HG03575 (cell line): ENCODE data around the gene IGLL1.
"Not testable (repeated sequence)": the region's sequence is repeated elsewhere in the genome, so short reads cannot be mapped to it uniquely, and the experiment has no call there.

Experiments used
- ATAC-seq: cut with Tn5 transposase; IDR thresholded peaks from one replicate; pipeline ENCODE4 v1.9.1; 2021; ENCODE audit not compliant: unreplicated experiment, insufficient number of reproducible peaks, low FRiP score; ENCODE audit errors: extremely low read depth

The IGLL1 gene

DNA sequence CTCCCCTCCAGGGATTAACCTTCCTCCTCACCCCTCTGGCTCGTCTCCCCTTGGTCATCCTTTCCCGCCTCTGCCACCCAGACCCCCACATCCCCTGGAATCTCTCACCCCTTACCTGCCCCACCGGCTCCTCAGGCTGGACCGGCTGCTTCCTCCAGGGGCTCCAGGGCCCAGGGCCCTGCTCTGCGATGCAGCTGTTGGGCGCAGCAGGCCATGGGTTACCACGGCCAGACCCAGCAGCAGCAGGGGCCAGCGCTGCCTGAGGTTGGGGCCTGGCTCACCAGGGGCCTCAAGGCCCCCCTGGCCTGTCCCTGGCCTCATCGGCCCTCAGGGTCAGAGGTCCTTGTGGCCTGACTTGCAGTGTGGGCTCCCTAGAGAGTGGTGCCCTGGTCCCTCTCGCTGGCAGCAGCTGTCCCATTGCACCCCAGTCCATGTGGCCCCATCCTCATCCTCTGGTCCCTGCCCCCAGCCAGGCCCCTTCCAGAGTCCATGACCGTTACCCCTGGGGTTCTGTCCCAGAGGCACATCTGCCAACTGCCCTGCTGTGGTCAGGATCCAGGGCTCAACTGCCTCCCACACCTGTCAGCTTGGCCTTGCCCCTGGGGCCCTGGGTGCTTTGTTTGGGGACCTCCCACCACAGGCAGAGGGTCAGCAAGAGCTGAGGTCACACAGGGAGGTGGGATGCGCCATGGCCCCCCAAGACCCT, at the start of gene IGLL1:
Gene IGLL1 (minus strand): TSS at position 421 of the 706 bp plus-strand sequence. CDS start 100 bp downstream, at position 321.
- ATAC-seq: no peak

DNA sequence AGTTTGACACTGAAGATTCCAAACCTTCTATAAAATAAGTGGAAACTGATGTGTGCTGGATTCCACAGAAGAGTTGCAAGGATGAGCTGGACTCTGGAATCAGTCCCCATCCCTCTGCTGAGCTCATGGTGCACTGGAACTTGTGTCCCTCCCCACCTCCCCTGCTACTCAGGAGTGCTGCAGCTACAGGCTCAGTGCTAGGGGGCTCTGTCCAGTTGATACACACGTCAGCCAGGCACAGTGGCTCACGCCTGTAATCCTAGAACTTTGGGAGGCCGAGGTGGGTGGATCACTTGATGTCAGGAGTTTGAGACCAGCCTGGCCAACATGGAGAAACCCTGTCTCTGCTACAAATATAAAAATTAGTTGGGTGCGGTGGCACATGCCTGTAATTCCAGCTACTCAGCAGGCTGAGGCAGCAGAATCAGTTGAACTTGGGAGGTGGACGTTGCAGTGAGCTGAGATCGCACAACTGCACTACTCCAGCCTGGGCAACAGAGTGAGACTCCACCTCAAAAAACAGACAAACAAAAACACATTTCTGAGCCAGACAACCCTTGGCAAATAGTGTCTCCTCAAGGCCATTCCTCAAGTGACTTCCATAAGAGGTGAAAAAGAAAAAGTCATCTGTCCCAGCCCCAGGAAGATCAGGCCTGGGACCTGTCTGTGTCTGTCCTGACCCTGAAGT, 48.1 kb upstream of the IGLL1 start:
- ATAC-seq: not testable (repeated sequence)

DNA sequence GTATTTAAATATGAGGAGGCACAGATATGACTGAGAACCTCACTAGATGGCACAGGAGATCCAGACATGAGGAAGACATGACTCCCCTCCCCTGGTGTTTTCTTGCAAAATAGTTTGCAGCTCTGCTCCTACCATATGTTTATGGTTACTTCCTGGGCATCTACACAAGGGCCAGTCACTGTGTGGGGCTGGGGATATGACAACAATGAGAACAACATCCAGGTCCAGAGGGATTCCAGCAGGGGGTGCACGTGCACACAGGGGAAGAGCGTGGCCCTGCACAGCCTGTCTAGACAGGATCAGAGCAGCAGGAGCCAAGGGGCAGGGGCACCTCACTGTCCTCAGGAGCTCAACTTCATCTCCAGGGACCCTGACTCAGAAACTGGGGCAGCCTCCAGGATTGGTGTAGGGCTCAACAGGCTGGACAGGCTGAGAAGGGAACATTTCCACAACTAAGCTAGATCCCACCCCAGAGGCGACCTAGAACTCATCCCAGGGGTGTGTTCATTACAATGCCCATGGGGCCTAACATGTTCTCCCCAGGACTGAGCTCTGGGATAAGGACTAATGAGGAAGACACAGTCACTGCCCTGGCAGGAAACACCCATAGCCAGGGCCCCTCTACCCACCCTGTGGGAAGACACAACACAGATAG, 47.4 kb upstream of the IGLL1 start:
- ATAC-seq: not testable (repeated sequence)

DNA sequence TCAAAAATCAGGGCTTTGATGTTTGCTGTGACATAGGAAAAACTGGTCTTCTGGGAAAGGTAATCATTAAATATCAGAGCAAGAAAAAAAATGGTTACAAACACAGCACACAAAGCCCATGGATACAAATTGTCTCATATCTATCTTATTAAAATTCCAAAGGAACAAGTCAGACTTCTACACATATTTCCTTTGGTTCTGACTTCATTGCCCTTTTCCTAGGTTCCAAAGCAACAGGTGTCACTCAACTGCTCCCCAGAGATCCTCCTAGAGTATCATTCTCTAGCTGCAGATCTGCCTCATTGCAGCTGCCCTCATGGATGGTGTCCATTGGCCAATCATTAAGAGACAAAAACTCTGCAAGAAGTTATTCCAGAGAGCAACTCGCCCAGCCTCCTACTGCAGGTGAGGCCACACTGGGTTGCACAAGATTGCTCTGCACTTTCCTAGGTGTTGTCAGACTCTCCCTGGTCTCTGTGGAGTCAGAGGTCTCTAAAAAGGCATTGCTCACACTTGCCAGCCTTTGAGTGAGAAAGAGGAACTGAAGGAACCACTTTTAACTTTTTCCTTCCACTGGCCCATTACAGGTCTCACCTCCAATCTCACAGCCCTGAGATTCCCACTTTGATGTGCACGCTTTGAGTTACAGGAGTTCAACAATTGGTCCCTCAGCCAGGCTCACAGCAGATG, 46.3 kb upstream of the IGLL1 start:
- ATAC-seq: no peak

DNA sequence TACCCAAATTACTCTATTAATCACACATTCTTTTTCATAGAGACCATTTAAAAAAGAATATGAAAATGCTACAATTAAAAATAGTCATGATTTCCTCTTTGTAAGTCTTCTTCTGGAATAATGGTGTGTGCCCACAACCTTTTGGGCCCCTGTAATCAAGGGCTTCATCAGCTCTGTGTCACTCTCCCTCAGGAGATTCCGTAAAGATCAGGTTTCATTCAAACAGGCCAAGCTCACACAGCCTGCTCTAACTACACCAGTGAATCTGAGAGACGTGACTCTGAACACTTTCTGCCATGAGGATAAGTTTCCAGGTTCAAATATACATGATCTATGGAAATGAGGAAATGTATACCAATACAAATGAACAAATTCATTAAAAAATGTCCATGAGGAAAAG, 42.5 kb upstream of the IGLL1 start:
- no peak for ATAC-seq

DNA sequence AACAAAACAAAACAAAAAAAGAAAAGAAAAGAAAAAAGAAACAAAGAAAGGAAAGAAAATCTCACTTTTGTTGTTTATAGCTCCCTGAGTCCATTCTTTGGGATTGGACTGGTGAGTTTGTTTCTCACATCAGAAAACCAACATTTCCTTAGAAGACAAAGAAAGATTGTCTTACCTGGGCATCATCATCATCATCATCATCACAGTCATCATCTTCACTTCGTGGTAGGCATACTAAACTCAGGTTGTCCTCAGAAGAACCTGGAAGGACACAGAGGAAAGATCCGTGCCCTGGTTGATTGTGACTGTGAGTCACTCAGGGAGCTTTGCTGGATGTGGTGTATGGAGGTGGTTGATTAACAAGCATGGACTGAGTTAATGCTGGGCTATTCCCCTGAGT, 41.8 kb upstream of the IGLL1 start:
- not testable (repeated sequence) for ATAC-seq

DNA sequence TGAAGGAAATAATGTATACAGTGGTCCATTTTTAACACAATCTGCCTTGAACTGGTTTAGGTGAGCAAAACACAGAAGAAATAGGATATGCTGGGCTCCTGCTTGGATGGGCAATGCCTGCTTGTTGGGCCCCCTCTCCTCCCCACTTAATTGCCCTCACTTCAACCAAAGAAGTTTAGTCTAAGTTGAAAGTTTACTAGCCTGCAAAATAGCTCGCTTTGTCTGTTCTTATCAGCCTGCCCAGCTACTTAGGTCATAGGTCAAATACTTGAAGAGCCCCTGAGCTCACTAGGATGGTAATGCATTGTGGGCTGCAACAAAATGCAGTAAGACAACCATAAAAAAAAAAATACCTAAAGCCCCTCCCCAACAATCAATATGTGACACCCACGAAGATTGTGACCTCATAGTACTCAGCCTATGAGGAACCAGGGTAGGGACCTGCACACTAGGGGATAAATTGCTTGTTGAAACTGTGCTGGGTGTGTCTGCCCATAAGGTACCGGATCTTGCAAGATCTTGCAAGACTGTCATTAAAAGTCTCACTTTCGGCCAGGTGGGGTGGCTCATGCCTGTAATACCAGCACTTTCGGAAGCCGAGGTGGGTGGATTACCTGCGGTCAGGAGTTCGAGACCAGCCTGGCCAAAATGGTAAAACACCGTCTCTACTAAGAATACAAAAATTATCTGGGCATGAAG, 41.1 kb upstream of the IGLL1 start:
- ATAC-seq: no peak

DNA sequence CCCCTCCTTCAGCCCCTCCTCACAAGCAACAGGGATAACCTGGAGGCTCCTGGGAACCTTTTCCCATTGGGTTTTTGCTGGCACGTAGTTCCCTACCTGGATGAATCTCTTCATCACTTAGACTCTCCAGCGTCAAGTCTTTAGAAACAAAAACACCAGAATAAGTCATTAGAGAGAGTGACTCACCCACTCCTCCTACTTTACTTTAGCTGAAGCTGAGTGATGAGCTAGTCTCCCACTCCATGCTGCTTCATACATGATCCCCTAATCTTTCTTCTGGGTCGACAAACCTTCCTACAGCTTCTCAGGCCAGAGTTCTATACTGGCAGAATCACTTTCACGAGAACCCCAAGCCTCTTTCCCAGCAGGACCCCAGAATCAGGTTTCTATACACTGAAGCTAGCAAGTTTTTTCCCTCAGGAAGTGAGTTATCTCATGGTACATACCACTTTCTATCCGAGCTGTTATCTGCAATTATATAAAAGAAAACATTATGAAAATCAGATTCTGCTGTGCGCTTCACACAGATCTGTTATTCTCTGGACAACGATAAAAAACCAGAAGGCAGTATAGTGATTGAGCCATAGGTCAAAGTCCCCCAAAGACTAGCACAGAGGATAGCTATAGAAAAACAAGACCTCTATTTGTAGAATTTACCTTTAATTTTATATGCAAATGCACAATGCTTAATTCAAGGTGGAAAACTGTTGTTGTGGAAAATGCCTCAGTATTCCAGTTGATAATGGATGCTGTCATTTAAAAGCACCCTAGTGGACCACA, 33.3 kb upstream of the IGLL1 start:
- no peak for ATAC-seq

DNA sequence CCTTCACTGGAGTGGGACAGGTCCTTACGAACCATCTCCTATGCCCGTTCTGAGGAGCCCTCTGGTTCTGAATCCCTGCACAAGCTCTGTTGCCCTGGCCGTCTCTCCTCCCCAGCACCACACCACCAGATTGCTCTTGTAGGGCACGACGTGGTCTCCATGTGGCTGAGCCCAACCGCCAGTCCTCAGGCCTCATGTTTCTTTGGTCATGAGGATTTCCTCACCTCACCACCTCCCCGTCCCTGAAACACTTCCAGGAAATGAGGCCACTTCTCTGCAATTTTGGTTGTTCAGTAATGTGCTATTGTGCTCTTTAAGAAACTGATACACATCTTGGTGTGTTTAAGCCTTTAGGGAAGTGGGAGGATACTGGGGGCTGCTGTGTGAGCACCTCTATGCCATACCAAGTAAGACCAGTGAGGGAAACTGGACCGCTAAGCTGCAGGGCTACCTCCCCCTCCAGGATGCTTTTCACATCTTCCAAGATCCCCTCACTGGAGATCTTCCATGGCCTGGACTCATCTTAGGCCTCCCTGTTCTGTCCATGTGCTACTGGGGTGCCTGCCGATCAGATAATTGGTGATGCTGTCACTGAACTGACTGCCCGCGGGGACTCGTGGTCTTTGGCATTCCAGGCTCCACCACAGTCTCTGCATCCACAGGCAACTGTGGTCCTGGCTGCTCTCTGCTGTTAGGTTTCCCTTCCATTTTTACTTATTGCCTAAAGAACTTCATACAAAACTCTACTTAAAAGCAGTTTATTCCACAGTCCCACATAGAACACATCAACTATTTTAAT, 30.1 kb upstream of the IGLL1 start:
- no peak for ATAC-seq

DNA sequence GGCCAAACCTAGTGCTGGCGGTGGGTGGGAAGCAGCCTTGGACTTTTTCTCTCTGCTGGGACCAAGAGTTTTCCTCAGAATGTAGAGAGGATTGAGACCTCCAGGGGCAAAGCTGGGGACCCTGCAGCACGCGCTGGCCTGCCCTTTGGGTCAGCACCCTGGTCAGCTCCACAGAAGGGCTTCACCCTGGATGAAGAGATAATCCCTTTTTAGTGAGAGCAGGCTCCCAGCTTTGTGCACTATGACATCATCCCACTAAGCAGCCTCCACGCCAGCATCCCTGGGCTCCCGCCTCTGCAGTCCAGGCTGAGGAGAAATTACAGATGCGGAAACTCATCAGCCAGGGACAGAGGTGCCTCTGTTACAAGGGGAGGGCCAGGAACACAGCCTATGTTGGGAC, 28.5 kb upstream of the IGLL1 start:
- no peak for ATAC-seq

DNA sequence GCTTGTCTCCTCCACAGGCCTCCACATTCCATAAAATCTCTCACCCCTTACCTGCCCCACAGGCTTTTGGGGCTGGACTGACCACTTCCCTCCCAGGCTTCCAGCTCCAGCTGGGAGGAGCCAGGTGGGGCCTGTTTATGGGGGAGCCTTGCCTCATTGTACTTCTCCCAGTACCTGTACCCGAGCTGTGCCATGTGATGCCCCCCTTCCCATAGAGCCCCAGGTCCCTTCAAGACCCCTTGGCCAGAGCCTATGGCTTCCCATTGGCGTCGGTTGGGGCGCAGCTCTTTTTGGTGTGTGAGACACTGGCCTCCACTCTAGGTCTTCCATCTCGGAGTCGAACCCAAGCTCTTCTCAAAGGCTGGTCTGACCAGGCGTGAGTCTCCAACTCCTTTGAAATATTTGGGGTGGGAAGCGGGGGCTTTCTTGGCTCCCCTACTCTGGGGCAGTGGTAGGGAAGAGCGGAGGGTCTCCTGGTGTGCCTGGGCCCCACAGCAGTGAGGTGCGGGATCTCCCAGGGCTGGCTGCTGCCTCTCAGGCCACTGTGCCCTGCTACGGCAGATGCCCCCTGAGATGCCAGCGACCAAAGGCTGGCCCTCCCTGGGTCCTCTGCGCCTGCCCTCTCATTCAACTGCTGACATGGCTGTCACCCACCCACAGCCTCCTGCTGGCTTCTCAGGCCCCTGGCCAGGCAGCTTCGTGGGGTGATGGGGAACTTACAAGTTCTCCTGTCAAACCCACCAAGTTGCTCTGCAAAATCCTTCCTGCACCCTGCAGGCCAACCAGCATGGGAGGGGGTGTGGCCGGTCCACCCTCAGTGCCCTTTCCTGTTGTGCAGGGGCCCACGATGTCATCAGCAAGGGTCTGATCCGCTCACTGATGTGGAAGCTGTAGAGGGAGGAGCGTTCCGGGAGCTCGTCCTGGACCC, 26.4 kb upstream of the IGLL1 start:
- no peak for ATAC-seq

DNA sequence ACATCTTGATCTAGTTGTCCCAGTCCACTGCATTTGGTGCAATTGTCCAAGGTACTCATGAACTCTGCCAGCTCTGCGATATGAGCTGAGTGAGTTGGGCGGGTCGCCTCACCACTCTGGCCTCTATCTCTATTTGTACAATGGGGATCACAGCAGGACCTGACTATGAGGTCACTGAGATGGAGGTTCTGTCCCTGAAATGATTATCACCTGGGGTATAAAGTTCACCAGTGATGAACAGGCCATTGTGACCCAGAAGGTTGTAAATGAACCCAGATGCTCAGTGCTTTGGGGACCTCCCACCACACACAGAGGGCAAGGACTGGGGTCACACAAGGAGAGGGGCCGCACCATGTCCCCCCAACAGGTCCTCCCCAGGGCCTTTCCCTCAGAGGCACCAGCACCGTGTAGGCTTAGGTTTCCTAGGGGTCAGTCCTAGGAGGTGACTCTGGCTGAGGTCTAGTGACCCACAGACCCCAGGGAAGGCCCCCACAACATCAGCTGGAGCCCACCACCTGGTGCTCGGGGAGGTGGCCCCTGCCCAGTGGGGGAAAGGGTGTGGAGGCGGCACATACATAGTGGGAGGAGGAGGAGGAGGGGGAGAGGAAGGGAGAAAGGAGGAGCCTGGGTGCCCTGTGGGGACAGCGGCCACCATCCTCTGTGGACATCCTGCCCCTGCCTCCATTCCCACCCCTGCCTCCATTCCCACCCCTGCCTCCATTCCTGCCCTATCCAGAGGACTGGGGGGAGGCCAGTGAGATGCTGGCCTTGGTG, 25.0 kb upstream of the IGLL1 start:
- ATAC-seq: no peak

DNA sequence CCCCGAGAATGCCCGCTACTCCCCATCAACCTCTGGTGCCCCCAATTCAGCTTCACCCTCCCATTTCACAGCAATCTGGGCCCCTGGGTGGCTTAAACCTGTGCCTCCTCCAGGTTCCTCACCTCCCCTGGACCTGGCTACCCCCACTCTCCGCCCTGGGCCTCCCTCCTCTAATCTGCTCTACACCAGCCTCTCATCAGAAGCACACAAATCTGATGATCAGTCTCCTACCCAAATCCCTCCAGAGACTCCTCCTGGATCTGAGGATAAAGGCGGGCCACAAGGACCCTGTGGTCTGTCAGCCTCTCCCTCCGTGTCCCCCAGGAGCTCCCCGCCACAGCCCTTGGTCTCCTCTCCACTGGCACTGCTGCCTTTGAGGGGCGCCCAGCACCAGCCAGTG, 23.2 kb upstream of the IGLL1 start:
- no peak for ATAC-seq

DNA sequence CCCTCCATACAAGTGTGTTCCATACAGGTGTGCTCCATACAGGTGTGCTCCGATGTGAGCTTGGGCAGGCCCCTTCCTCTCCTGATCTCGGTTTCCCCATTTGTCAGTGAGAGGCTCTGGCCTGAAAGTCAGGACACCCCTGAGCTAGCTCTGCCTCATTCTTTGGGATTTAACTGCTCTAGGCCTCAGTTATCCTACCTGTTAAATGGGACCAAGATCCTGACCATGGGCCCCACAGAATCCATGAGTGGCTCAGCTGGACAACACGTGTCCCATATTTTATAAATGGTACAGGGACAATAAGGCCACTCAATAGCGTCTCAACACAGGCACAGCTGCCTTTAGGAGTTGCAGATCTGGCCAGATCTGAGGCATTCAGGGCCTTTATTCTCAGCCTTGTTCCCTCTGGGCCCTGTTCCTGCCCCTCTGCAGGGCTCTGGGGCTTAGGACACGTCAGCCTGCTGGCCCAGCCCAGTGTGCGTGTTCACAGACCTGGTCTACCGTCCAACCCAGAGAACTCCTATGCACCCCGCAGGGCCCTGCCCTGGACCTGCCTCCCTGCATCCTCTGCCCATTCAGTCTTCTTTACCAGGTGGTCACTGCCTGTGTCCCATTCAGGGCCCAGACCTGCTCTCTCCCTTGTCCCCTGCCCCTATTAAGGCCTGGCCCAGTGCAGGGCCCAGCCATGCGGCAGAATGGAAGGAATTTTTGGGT, 18.9 kb upstream of the IGLL1 start:
- no peak for ATAC-seq

DNA sequence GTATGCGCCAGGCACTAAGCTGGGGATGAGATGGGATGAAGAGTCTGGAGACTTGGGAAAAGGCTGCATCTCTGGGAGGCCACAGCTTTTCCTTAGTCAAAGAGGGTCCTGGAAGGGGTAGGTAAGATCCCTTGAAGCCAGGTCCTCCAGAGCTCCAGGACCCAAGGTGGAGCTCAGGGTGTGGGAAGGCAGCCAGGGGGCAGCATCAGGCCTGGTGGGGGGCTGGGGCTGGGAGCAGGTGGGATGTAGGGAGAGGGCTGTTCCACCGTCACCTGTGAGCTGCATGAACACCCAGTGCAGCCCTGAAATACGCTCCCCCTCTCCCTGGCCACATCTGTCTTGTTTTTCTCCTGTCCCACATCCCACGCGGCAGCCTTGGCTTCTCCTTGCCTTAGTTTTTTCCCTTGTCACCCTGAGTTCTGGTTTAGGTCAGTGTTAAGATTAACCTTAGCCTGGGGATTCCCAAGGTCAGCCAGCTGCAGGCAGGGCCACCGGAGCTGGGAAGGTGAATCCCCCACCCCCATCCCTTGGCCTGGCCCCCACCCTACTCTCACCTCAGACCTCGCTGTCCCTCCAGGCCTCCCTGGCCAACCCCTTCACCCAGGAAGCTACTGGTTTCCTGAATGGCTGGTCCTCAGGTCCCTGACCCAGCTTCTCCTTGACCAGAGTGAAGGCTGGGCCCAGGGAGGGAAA, 17.6 kb upstream of the IGLL1 start:
- ATAC-seq: not testable (repeated sequence)
